HG03439 (cell line): ENCODE data around the gene GUCY1B1.
A peak's percentile ranks its signal among the peaks of the same experiment; 100 is the strongest.
"Not testable (repeated sequence)": the region's sequence is repeated elsewhere in the genome, so short reads cannot be mapped to it uniquely, and the experiment has no call there.

Source experiments
- ATAC-seq: cut with Tn5 transposase; IDR thresholded peaks from one replicate; pipeline ENCODE4 v1.9.1; 2021; ENCODE audit warnings: mild to moderate bottlenecking, moderate library complexity; ENCODE audit not compliant: unreplicated experiment

Gene GUCY1B1

DNA sequence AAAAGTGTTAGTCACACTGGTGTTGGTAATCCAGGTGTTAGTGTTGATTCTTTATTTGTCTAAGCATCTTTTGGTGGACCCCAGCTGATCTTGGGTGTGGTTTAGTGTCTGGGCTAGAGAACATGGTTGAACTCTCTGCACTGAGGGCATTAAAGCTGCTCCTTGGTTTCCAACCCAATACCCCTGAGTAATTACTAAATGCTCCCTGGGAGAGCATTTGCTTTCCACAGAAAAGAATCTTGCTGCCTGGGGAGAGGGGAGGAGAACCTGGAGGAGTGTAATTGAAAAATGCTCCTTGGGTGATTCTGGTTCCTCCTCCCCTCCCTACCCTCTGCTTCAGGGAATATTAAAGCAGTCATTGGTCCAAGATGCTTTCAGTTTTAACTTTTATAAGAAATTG lies 3.1 kb downstream of the GUCY1B1 start:
- no peak for ATAC-seq

DNA sequence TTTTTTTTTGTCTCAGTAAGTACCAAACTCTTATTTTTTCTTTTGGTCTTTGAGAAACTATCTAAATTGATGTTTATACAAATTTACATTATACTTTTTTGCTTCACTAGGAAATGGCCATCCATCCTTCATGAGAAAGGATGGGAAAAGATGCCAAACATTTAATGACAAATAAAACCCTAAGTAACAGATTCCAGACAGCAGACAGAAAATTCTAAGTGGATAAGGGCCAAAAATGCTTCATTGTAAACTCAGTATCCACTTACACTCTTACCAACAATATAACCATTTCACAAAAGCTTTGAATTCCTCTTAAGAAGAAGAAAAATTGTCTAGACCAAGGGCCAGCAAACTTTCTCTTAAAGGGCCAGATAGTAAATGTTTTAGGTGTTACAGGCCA lies 3.5 kb downstream of the GUCY1B1 start:
- ATAC-seq: no peak

- ATAC-seq: no peak
Observed at GRCh38 chr4:155763551-155763950, 4.7 kb downstream of the GUCY1B1 start.

DNA sequence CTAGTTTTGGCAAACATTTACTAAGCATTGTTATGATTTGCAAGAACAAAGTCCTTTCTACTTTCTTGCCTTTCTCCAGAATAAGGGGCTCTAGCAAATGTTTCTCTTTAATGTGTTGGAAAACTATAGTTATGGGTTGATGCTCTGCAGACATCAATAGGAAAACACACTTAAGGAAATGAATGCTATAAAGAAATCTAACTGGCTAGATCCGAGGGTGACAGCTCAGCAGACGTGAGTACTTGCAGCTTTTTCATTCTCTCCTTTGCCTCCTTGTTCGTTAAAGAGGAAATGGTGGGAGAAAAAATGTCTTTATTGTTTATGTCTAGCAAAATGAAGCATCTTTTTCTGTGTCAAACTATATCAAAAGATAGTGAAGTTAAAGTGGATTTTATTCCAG lies 6.3 kb downstream of the GUCY1B1 start:
- ATAC-seq: no peak

DNA sequence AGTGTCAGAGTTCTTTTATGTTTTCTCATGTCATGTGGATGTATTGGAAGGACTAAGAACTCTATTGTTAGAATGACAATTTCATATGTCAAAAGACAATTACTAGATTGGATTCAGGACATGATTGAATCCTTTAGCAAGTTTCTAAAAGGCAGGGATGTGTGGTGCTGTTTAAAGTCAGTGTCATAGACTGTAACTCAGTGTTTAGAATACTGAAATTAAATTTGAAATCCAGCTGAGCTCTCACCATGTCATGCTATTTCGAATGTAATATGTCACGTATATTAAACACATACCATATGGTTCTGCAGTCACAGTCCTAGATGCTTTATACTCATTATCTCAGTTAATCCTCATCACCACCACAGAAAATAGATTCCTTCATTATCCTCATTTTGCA lies 7.8 kb downstream of the GUCY1B1 start:
- ATAC-seq: no peak

DNA sequence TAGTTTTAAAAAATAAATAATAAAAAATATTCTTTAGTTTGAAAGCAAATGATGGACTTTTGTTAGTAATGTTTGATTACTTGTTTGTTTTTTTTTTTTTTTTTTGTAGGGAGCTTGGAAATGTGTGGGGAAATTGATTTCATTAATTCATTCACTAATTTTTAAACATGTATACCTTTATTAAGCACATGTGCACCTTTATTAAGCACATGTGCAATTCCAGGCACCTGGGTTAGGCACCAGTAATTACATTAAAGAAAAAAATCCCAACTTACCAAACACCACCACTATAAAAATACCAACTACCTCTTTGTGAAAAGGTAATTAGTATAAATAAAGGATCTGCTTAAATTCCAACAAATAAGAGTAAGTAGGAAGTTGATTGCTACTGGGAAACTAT lies 9.5 kb downstream of the GUCY1B1 start:
- no peak for ATAC-seq

DNA sequence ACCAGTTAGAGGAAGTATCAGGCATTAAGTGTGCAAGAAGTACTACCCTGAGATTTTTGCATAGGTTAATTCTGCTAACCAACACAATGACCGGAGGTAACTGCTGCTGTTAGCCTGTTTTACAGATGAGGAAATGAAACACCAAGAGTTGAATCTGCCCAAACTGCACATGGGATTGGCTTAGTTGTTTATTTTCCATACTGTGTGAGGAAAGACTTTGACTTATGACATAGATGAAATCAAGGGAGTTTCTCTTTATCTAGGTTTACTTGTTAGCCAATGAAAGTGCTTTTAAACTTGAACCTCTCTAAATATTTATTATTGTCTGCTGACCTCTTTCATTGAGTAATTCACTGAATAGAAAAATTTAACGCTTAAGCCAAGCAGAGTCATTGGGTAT lies 10.3 kb downstream of the GUCY1B1 start:
- ATAC-seq: no peak

- ATAC-seq: no peak
Observed at GRCh38 chr4:155772459-155773195, 13.8 kb downstream of the GUCY1B1 start.

DNA sequence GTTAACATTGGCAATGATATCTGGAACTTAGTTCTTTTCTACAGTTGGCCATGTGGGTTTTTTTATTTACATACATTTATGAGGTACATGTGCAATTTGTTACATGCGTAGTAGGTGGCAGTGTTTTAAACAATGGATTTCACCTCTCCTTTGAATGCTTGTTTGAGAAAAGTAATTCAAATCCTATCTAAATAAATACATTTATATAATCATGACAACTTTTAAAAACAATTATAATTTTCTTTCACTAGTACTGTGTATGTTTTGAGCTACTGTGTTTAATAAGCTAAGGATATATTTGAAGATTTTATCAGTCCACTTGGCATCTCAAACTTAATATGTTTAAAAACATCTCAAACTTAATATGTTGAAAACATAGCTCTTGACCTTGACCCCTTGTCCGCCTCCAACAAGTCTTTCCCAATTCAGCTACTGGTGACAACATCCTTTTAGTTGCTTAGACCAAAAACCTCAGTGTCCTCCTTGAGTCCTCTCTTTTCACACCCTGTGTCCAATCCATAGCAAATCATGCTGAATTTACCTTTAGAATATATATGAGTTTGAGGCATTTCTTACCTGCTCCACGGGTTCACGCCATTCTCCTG lies 14.5 kb downstream of the GUCY1B1 start:
- ATAC-seq: no peak

- ATAC-seq: no peak
Observed at GRCh38 chr4:155774033-155774432, 15.2 kb downstream of the GUCY1B1 start.

GRCh38 chr4:155777971-155778735 lies 19.3 kb downstream of the GUCY1B1 start:
- ATAC-seq: no peak

GRCh38 chr4:155780775-155781174 lies 22.0 kb downstream of the GUCY1B1 start:
- no peak for ATAC-seq

GRCh38 chr4:155781249-155781831 lies 22.5 kb downstream of the GUCY1B1 start:
- no peak for ATAC-seq

- ATAC-seq: no peak
Observed at GRCh38 chr4:155784637-155785036, 25.8 kb downstream of the GUCY1B1 start.

DNA sequence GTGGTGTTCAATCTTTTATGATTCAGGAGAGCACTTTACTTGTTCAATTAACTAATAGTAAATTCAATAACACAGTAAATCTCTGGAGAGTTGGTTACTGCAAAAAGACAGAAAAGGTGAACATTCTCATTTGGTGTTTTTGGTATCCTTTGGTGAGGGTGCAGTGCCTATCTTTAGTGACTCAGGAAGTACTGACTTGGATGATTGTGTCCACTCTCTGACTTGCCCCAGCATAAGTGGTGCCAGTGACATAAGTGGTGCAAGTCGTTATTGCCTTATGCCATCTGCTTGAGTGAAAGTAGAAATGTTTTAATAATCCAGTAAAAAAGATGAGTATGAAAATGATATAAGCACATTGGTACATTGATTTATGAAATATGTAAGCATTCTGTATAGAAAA lies 27.0 kb downstream of the GUCY1B1 start:
- ATAC-seq: no peak

GRCh38 chr4:155787113-155787710 lies 28.4 kb downstream of the GUCY1B1 start:
- ATAC-seq: peak; percentile 98

DNA sequence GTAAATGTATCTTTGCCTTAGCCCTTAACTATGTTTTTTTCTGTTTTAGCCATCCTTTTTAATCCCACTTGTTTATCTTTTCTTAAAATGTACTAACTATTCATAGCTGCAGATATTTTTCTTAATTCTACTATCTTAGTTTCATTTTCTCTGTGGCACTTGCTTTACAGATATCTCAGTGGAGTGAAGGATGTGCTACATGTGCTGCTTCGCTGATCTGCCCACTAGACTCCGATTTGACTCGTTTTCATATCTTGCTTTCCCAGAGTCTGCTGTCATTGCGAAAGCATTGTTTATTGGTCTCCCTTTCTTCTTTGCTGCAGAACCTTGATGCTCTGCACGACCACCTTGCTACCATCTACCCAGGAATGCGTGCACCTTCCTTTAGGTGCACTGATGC lies 30.6 kb downstream of the GUCY1B1 start:
- no peak for ATAC-seq

GRCh38 chr4:155789982-155790381 lies 31.2 kb downstream of the GUCY1B1 start:
- no peak for ATAC-seq

GRCh38 chr4:155794589-155795236 lies 35.9 kb downstream of the GUCY1B1 start:
- no peak for ATAC-seq

GRCh38 chr4:155795991-155796390 lies 37.2 kb downstream of the GUCY1B1 start:
- ATAC-seq: peak; percentile 77

- ATAC-seq: not testable (repeated sequence)
Observed at GRCh38 chr4:155797581-155797980, 38.8 kb downstream of the GUCY1B1 start.
